Choroid plexus epithelial cell (primary cell): ENCODE results near the gene GRAMD4.

ENCODE experiments used
- DNase-seq: peaks from one replicate; pipeline ENCODE4 v3.0.0-alpha.2; 2010; ENCODE audit warnings: low read depth
- H3K4me3 ChIP-seq: 2 replicates; pipeline ENCODE4 v1.5.1; 2011; ENCODE audit warnings: low read depth, mild to moderate bottlenecking, control low read depth, low read length, moderate library complexity
- TF ChIP-seq, protein P1 (sequence below): conservative IDR thresholded peaks from 2 replicates; pipeline ENCODE4 v1.5.1; 2011; ENCODE audit warnings: low read depth, mild to moderate bottlenecking, control low read depth, inconsistent platforms, low read length, moderate library complexity

GRAMD4 gene

DNA sequence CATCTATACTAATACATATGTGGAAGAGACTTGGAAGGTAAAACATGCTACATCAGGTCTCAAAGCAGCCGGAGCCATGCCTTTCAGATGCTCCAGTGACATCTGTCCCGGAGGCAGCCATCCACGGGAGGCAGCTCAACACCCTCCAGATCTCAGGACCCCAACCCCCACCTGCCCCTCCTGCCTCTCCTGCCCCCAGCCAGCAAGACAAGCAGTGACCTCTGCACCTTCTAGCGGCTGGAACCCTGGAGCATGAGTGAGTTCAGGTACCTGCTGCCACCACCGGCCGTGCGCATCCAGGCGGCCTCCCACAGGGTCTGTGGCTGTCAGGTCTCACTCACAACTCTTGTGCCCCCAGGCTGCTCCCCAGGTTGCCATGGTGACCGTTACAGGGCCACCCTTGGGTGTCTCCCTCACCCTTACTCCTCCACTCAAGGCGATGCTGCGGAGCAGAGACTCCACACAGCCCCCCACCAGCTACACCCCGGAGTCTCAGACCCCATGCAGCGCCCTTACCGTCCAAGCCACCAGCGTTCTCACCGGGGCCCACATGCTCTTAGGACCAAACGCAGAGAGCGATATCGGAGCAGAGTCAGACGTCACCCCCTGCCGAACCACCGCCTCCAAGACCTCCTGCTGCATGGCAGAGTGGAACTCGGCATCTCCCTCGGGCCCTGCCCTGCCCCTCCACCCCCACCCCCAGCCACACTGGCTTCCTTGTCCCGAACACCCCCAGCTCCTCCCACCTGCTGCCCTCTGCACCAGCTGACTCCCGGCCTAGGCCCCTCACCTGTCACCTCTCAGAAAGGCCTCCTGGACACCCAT lies 83.2 kb downstream of the GRAMD4 start:
- H3K4me3 ChIP-seq: no peak overlapping the region
- no peak for DNase-seq
- TF ChIP-seq, protein P1, sequence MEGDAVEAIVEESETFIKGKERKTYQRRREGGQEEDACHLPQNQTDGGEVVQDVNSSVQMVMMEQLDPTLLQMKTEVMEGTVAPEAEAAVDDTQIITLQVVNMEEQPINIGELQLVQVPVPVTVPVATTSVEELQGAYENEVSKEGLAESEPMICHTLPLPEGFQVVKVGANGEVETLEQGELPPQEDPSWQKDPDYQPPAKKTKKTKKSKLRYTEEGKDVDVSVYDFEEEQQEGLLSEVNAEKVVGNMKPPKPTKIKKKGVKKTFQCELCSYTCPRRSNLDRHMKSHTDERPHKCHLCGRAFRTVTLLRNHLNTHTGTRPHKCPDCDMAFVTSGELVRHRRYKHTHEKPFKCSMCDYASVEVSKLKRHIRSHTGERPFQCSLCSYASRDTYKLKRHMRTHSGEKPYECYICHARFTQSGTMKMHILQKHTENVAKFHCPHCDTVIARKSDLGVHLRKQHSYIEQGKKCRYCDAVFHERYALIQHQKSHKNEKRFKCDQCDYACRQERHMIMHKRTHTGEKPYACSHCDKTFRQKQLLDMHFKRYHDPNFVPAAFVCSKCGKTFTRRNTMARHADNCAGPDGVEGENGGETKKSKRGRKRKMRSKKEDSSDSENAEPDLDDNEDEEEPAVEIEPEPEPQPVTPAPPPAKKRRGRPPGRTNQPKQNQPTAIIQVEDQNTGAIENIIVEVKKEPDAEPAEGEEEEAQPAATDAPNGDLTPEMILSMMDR: no peak

DNA sequence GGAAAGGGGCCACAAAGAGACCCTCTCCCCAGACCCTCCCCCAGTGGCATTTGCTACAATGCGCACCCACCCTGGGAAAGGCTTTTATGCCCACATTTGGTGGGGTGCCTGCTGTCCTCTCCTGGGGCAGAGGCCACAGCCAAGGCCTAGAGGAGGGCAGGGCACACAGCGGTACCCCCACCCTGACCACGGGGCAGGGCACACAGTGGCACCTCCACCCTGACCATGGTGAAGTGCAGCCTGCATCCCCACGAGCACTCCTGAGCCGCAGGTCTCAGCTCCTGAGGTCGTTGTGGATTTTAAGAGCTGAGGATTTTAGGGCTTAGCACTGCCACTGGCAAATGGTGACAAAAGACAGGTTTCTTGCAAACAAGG lies 83.8 kb downstream of the GRAMD4 start:
- no peak overlapping the region for H3K4me3 ChIP-seq
- TF ChIP-seq, protein P1: no peak
- DNase-seq: no peak

DNA sequence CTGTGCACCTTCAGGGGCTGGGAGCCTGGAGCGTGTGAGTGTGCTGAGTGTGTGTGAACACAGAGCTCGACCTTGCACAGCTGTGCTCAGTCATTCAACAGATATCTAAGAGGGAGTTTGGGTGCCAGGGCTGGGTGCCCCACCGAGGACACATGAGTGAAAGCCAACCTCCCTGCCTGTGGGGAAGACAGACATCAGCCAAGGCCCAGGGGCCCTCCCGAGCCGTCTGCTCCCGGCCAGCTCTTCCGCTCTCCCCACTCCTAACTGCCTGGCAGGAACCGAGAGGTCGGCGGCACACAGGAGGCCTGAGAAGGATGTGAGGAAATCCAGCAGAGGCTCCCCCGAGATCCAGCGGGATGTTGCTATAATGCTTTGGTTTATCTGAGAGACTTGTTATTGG lies 85.9 kb downstream of the GRAMD4 start:
- H3K4me3 ChIP-seq: no peak overlapping the region
- TF ChIP-seq, protein P1: no peak
- DNase-seq: no peak

DNA sequence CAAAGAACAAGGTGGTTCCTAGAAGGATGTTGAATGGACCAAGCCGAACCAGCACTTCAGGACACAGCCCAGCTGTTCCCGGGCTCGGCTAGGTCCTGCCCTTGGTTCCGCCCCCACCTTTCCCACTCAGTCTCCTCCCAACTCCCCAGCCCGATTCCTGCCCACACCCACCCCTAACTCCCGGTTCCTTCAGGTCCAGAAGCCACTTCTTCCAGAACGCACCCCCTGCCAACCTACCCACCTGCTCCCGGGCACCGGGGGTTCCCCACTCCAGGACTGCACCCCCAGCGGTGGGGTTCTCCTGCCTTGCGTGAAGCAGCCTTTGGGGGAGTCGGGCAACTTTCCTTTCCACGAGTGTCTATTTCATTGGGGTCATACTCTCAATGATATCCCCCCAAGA lies 87.1 kb downstream of the GRAMD4 start:
- TF ChIP-seq, protein P1: no peak
- H3K4me3 ChIP-seq: no peak overlapping the region
- no peak for DNase-seq

DNA sequence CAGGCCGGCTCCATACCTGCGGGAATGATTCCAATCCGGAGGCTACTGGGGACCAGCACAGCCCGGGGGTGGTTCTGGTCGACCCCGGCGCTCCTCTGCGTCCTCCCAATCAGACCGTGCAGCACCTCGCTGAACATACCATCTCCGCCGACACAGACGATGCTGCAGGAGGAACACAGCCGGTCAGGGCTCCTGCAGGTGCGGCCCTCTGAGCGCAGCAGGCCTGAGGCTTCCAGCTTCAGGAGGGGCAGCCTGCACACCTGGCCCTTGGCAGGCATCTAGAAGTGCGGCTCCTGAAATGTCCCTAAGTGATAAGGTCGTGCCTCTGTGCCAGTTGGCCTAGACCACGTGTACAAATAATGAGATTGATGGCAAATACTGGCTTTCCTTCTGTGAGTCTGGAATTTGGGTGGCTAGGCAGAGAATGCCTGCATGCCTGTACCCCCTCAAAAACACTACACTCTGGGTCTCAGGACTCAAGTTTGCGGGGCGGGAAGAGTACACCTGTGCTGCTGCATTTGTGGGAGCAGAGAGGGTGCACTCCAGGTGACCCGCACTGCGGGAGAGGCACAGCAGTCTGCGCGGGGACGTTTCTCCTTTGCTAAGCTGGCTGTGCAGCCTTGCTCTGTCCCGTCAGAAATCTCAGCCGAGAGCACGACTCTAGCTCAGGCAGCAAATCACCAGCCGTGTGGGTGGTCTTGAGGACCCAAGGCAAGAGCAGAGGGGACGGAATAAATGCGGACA lies 87.8 kb downstream of the GRAMD4 start:
- no peak for DNase-seq
- H3K4me3 ChIP-seq: no peak overlapping the region
- TF ChIP-seq, protein P1: no peak

DNA sequence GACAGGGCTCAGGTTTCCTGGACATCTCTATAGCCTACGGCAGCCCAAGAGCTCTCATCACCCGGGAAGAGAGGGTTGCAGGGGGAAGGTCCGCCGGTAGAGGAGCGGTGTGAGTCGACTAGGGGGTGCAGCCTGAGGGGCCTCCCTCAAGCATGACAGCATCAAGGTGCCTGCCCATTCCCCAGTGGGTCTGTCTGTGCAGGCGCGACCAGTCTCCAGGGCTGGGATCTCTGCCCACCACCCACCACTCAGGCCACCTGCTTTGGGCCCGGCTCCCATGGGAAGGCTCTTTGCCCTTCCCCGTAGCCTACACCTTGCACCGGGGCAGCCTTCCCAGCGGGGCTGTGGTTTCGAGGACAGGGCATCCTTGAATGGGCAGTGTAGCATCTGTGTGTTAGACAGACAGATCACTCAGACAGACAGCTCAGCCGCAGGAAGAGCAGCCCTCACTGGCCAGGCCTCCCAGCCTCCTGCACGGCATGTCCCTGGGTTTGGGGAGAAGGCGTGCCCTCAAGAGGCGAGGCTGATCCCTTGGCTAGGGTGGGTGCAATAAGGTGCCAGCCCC lies 88.7 kb downstream of the GRAMD4 start:
- TF ChIP-seq, protein P1: no peak
- DNase-seq: no peak
- no peak overlapping the region for H3K4me3 ChIP-seq
